Measurements from ENCODE around the gene MAGEA9B.
"Not testable (repeated sequence)": the region's sequence is repeated elsewhere in the genome, so short reads cannot be mapped to it uniquely, and the experiment has no call there.

MAGEA9B gene, protein sequence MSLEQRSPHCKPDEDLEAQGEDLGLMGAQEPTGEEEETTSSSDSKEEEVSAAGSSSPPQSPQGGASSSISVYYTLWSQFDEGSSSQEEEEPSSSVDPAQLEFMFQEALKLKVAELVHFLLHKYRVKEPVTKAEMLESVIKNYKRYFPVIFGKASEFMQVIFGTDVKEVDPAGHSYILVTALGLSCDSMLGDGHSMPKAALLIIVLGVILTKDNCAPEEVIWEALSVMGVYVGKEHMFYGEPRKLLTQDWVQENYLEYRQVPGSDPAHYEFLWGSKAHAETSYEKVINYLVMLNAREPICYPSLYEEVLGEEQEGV

DNA sequence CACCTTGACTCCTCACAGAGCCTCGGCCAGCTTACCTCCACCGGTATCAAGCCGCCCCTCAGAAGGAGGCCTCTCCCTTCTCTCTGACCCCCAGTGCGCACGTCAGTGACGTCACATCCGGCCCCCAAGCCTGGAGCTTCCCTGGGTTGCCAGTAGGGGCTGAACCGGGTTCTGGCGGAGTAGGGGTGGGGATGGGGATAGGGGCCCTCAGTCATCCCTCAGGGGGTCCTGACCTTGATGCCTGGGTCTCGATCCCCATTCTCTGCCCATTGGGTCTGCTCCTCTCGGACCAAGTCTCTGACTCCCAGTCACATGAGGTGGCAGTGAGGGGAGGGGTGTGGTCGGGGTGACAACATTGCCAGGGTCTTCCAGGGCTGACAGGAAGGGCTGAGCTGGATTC is at the start of gene MAGEA9B:
Gene MAGEA9B, minus strand, starts transcription at position 101 of the 400 bp plus-strand sequence. CDS start 4,280 bp downstream, outside the sequence.
- DNase-seq (ENCODE audit: low read depth in 2 of 2, low spot score in 1 of 2) = not testable (repeated sequence)

DNA sequence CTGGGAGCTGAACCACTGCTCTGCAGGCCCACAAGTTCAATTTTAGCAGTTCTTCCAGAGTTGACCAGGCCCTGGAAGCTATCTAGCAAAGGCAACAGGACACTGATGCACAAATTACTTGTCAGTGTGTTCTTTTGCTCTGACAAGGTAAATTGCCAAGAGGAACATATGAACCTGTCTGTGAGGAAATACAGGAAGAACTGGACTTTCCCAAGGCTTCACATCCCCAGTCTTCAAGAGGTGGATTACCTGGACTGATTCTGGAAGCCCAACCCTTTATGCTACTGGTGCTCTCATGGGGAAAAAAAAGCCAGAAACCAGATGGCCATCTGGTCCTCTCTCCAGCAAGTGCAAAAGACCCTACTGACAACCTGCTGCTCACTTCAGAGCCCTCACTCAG is 46.3 kb upstream of the MAGEA9B start:
- DNase-seq (ENCODE audit: low read depth in 2 of 2, low spot score in 1 of 2) = no peak

DNA sequence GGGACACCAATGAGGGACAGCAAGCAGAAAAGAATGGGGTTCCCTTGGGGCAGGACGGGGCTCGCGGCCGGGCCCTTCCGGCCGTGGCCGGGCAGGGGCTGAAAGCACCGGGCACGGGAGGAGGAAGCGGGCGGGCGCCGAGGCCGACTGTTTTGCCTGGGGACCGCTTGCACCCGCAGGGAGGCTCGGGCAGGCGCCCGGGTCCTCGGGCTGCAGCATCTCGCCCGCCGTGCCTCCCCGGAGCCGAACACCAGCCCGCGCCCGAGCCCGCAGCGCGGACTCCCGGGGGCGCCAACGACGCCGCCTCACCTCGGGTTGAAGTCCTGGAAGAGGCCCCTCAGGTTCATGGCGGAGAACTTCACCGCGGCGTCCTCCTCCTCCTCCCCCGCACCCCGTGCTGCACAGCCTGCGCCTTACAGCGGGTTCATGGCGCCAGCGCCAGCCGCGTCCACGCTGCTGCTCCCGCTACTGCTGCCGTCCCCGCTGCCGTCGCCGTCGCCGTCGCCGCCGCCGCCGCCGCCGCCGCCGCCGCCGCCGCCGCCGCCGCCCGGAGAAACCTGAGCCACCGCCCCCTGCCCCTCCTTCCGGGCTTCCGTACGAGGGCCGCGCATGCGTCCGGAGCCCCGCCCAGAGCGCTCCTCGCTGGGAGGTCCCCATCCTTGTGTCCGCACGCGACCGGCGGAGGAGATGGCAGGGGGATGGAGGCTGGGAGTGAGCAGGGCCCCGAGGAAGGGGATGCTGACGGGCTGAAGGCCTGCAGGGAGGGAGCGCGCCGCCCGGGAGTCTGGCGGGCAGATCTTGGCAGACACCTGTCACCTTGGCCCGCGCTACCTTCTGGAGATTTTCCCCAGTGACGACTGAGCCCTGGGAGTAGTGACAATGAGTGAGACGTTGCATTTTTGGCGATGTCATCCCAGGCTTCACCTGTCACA is 44.2 kb upstream of the MAGEA9B start, which contains the start of gene TMEM185A:
Gene TMEM185A, minus strand, starts transcription at position 559 of the 932 bp plus-strand sequence. Its CDS starts 212 bp downstream, at position 347.
- peak; percentile 18 to 52 for DNase-seq (ENCODE audit: low read depth in 2 of 2, low spot score in 1 of 2)

DNA sequence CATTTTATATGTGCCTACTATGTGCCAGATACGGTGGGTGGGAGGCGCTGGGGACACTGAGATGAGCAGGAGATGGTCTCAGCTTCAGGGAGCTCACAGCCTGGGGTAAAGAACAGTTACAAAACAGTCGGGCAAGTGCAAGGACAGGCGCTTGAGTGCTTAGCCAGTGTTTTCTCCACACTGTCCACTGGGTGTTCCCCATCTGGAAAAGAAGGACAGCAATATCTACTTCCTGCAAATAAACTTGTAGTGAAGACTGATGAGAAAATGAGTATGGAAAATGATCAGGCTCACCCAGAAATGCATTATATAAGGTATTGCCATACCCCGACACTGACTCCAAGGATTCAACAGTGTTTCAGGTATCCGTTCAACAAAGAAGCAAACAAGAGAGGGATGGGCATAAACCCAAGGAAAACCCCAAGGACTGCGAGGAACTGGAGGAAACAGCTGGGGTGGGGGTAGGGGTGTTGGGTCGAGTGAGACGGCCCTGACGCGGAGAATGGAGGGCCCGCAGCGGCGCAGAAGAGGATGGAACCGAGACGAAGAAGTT is 43.5 kb upstream of the MAGEA9B start:
- no peak for DNase-seq (ENCODE audit: low read depth in 2 of 2, low spot score in 1 of 2)

DNA sequence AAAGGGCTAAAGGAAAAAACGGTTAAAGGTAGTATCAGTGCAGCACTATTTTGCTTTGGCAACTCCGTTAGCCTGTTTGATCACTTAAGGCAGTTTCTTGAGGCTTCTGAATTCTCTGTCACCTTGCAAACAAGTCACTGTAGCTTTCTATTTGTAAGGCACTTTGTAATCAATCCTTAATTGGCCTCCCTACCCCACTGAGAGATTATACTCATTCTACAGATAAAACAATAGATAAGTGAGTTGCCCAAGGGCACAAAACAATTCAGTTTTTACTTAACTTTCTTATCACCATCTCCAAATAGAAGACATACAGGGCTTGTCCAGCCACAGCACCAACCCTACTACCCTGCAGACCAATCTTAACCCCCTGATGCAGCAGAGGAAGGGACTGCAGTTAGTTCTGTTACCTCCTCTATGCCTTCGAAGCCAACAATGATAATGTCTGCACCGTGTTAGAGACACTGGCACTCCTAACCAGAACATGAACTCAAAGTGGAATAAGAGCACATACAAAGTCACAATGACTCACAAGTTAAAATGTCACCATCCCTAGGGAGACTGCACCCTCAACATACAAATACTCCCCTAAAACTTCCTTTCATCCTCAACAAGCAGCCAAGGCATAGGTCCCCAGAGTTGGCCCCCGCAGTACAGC is 42.6 kb upstream of the MAGEA9B start:
- DNase-seq (ENCODE audit: low read depth in 2 of 2, low spot score in 1 of 2) = no peak

DNA sequence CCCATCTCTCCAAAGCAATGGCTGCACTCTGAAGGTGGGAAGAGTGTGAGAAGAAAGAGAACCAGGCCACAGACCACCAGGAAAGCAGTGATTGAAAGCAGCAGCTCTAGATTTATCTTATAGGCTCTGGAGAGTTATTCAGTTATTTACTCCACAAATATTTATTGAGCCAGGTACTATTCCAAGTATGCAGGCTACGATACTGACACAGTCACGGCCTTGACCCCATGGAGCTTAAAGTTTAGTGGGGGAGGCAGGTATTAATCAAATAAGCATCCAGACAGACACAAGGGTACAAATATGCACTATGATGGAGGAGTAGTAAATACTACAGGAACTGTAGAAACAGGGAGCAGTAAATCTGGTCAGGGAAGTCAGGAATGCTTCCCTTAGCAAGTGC is 41.5 kb upstream of the MAGEA9B start:
- no peak for DNase-seq (ENCODE audit: low read depth in 2 of 2, low spot score in 1 of 2)

DNA sequence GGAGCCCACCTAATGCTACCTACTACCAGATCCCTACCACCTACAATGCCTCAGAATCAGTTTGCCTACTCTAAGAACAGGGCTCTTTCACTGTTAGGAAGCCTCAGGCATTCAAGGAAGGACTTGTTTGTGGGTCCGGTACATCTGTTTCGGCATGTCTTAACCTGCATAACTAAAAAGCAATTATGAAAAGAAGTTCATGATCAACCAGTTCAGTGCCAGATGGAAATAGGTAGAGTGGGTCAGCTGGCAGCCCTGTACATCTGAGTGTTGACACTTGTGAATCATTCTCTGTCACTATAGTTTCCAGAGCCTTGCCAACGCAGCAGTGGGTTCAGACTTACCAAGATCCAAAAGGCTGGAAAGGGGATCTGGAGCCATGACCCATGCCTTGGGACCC is 41.0 kb upstream of the MAGEA9B start:
- no peak for DNase-seq (ENCODE audit: low read depth in 2 of 2, low spot score in 1 of 2)

DNA sequence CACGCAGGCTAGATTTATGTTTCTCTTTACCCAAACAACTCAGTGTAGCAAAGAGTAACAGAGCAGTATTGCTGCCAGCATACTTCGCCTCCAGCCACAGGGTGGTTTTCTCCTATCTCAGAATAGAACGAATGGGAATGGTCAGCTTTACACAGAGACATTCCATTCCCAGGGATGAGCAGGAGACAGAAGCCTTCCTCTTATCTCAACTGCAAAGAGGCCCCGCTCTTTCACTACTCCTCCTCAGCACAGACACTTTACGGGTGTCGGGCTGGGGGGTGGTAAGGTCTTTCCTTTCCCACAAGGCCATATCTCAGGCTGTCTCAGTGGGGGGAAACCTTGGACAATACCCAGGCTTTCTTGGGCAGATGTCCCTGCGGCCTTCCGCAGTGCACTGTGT is 39.6 kb upstream of the MAGEA9B start:
- not testable (repeated sequence) for DNase-seq (ENCODE audit: low read depth in 2 of 2, low spot score in 1 of 2)

DNA sequence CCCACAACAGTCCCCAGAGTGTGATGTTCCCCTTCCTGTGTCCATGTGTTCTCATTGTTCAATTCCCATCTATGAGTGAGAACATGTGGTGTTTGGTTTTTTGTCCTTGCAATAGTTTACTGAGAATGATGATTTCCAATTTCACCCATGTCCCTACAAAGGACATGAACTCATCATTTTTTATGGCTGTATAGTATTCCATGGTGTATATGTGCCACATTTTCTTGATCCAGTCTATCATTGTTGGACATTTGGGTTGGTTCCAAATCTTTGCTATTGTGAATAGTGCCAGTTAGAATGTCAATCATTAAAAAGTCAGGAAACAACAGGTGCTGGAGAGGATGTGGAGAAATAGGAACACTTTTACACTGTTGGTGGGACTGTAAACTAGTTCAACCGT is 32.4 kb upstream of the MAGEA9B start:
- not testable (repeated sequence) for DNase-seq (ENCODE audit: low read depth in 2 of 2, low spot score in 1 of 2)

DNA sequence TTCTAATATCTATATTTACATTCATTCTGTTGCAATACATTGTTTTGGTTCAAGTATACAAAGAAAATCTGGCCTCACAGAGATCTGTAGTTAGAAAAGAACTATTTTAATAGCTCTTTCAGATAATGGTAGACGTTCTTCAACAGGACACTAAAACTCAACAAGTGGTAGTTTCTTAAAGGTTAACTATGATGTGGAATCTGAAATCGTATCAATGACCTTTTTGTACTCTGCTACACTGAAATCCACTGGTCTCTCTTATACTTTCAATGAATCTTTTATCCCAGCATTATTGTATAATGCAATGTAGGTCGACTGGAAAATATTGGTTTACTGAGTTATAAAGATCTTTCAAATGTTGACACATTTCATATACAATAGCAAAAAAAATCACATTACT is 31.6 kb upstream of the MAGEA9B start:
- no peak for DNase-seq (ENCODE audit: low read depth in 2 of 2, low spot score in 1 of 2)

DNA sequence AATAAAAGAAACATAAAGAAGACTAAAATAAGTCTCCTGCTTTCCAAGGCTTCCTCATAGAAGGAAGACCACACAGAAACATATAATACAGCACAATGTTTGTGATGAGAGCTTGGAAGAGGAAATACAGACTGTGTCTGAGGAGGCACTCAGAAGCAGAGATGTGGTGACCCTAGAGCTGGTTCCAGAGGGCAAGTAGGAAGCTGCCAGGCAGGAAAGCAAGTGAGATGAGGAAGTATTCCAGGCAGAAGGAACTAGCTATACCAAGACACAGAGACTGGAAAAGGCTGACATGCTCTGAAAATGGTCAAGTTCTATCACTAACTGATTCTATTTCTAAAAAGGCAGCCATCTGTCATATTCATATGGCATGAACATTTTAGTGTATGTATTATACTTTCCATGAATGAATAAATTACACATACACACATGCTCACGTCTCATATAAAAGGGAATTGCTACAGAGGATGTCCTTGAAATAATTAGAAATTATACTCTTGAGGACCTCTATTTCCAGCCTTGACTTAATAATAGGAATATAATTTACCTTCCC is 24.4 kb upstream of the MAGEA9B start:
- DNase-seq (ENCODE audit: low read depth in 2 of 2, low spot score in 1 of 2) = no peak

DNA sequence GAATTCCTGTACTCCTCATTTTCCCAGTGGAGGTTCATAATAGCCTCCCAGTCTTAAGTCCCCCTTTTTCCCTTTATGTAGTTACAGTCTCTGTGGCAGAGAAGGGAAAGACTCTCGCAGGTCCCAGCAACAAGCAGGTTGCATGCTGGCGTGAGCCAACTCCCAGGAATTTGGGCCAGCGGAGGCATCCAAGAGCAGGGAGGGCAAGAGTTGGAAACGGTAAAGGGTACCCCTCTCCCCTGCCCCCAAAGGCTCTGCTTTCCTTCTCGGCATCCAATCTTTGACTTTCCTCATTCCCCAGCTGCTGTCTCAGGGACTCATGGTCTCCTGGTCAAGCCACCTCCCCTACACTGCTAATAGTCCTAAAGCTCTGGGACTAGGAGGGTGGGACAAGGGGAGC is 23.3 kb upstream of the MAGEA9B start:
- no peak for DNase-seq (ENCODE audit: low read depth in 2 of 2, low spot score in 1 of 2)

DNA sequence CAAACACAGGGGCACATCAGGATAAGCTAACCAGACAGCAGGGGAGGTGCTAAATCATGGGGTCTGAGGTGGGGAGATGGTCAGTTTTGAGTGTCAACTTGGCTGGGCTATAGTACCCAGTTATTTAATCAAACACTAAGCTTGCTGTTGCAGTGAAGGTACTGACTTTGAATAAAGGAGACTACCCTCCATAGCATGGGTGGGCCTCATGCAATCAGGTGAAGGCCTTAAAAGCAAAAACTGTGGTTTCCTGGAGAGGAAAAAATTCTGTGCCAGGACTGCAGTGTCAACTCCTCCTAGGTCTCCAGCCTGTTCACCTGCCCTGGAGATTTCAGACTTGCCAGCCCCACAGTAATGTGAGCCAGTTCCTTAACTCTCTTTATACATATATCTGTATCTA is 20.4 kb upstream of the MAGEA9B start:
- no peak for DNase-seq (ENCODE audit: low read depth in 2 of 2, low spot score in 1 of 2)

DNA sequence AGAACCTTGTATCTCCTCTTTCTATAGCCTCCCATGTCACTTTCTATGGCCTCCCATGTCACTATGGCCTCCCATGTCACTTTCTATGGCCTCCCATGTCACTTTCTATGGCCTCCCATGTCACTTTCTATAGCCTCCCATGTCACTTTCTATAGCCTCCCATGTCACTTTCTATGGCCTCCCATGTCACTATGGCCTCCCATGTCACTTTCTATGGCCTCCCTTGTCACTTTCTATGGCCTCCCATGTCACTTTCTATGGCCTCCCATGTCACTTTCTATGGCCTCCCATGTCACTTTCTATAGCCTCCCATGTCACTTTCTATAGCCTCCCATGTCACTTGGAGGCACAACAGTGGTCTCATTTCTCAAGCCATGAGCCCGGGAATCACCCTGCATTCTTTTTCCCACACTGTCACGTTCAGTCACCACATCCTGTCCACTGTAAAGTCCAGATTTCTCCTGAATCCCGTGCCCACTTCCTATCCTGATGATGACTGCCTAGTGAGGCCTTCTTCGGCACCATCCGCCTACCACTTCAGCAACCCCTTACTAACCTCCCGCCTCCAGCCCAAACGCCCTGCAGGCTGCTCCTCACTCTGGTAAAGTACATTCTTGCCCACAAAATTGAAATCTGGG is 18.1 kb upstream of the MAGEA9B start:
- not testable (repeated sequence) for DNase-seq (ENCODE audit: low read depth in 2 of 2, low spot score in 1 of 2)

DNA sequence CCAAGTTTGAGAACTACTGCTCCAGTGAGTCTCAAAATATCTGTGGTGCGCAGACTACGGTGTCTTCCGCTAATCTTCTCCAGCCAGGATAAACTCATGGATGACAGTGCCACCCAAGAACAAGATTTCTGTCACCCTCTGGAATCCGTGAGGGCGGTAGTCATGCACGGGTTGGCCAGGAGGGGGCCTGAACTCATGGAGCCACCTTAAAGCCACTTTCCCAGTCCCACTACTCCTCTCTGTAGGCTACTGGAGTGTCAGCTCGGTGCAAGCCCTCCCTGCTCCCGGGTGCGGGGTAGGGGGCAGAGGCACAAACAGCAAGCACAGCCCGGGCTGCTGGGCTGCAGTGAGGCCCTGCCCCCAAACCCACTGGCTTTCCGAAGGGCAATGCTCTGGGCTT is 11.3 kb upstream of the MAGEA9B start:
- not testable (repeated sequence) for DNase-seq (ENCODE audit: low read depth in 2 of 2, low spot score in 1 of 2)

DNA sequence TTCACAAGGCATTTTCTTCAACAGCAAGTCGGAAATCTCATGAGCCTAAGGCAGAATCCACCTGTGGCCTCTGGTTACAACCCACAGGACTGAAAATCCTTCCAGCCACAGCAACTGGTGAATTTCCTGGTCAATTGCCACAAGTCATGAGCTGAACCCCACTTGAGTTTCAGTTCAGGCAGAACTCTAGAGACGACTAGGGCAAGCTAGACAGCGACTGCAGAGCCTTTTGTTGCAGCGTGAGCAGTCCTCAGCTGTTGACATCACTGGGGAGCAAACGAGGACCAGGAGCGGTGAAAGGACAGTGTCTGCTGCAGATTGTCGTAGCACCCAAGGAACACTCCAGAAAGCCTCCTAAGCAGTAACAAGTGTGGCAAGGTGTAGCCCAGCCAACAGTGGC is 8.7 kb upstream of the MAGEA9B start:
- not testable (repeated sequence) for DNase-seq (ENCODE audit: low read depth in 2 of 2, low spot score in 1 of 2)

DNA sequence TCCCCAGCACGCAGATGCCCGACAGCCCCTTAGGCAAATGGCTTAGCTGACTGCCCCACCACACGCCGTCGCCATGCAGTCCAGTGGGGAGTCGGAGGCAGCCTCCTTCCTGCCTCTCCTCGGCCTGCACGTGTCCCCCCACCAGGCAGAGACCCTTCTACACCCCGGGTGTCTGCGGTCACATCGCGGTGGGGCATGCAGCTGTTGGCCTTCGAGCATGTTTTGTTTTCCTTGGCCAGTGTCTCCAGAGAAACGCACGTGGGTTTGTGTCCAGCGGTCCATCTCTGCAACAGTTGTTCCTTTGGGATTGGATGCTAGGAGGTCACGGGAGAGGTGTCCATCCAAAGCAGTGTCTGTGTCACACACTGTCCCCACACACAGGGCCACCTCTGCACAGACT is 8.0 kb upstream of the MAGEA9B start, which contains the start of gene HSFX2:
Gene HSFX2, minus strand, starts transcription at position 101 of the 400 bp plus-strand sequence. CDS start 614 bp downstream, outside the sequence.
- not testable (repeated sequence) for DNase-seq (ENCODE audit: low read depth in 2 of 2, low spot score in 1 of 2)

DNA sequence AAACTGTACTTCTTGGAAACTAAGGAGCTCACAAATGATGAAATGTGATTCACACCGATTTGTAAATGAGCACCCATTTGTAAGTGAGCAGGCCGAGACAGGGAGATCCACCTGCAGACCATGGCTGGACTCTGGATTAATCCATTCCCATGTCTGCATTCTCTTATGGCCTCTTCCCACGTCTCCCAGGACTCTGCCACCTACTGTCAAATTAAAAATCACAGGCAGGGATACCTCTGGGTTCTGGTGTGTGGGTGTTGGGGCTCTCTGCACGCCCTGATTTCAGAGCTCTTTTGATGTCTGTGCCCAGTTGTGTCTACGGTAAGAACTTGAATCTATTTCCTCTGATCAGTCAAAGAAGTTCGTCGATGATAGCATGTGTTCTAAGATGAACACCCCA is 3.7 kb upstream of the MAGEA9B start:
- not testable (repeated sequence) for DNase-seq (ENCODE audit: low read depth in 2 of 2, low spot score in 1 of 2)

DNA sequence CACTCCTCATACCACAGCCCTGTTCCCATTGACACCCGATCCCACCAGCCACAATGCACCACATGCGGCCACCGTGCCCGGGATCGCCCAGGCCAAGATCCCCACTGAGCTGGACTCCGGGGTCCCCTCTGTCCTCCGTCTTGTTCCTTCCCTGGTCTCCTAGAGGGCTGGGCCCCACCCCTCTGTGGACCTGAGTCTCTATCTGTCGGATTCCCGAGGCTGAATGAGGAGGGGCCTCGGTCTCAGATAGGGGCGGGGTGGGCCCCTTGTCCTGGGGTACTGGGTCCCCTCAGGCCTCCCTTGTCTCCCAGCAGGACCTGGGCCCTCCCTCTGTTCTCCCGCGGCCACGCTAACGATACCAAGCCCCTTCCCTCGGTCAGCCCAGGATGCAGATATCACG is 1.6 kb downstream of the MAGEA9B start:
- not testable (repeated sequence) for DNase-seq (ENCODE audit: low read depth in 2 of 2, low spot score in 1 of 2)

DNA sequence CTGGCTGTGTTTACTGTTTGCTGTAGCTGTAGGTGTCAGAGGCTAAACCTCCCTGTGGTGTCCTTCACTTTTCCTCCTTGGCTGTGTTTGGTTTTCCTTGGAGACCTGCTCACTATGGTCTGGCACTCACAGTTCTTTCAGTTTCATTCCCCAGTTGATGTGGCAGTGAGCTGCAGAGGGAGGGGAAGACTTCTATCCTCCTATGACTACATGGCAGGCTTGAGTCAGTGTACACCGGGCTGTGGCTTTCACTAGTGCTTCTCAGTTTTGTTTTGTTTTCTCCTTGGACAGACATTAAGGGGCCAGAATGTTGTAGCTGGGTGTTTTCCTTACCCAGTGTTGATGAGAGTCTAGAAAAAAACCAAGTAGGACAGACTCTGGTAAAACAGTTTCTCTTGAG is 13.8 kb downstream of the MAGEA9B start:
- not testable (repeated sequence) for DNase-seq (ENCODE audit: low read depth in 2 of 2, low spot score in 1 of 2)

All from stimulated activated CD8-positive, alpha-beta memory T cell treated with anti-CD3 and anti-CD28 coated beads, Interleukin-4, amount 100 ng/mL, for 1 hour (primary cell).